ENCODE data around the gene SLC22A12. TPM values are rescaled to one million over a fixed set of nuclear protein-coding genes. Genes with fewer than 3 reads are reported as not detected.

SLC22A12 gene
- total RNA-seq, 1 donor from 2014 or later = not detected

DNA sequence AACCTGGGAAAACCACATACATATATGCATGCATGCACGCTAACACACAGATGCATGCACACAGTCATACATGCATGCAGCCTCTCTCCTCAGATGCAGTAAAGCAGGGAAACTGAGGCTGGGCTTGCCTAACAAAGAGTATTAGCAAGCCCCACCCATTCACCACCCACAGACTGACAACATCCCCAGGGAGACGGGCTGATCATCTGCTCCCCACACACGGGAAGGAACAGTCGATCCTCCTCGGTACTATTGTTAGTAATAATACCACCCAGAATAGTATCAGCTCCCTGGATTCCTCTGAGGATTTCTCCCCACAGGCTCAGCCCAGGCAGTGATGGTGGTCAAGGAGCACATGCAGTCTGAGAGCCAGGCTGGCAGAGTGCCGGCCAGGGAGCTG lies 41.2 kb downstream of the SLC22A12 start:
- TF ChIP-seq, protein P1, sequence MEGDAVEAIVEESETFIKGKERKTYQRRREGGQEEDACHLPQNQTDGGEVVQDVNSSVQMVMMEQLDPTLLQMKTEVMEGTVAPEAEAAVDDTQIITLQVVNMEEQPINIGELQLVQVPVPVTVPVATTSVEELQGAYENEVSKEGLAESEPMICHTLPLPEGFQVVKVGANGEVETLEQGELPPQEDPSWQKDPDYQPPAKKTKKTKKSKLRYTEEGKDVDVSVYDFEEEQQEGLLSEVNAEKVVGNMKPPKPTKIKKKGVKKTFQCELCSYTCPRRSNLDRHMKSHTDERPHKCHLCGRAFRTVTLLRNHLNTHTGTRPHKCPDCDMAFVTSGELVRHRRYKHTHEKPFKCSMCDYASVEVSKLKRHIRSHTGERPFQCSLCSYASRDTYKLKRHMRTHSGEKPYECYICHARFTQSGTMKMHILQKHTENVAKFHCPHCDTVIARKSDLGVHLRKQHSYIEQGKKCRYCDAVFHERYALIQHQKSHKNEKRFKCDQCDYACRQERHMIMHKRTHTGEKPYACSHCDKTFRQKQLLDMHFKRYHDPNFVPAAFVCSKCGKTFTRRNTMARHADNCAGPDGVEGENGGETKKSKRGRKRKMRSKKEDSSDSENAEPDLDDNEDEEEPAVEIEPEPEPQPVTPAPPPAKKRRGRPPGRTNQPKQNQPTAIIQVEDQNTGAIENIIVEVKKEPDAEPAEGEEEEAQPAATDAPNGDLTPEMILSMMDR (IDR thresholded peaks at IDR 0.05; ENCODE audit: insufficient read depth, low read length, poor library complexity, severe bottlenecking) = no peak
- H3K27me3 ChIP-seq (ENCODE audit: control insufficient read depth, insufficient read depth, low read length) = peaks cover 43% of the 10 kb centered on the region
- no peaks in the 10 kb centered on the region for H3K36me3 ChIP-seq (ENCODE audit: control insufficient read depth, insufficient read depth, low read length)
- no peak overlapping the region for H3K4me3 ChIP-seq (ENCODE audit: low read depth, low read length)
- no peak for DNase-seq (ENCODE audit: low read depth)

- peaks cover 47% of the 10 kb centered on the region for H3K27me3 ChIP-seq (ENCODE audit: control insufficient read depth, insufficient read depth, low read length)
- H3K36me3 ChIP-seq (ENCODE audit: control insufficient read depth, insufficient read depth, low read length) = no peaks in the 10 kb centered on the region
- TF ChIP-seq, protein P1 (IDR thresholded peaks at IDR 0.05; ENCODE audit: insufficient read depth, low read length, poor library complexity, severe bottlenecking) = no peak
- no peak overlapping the region for H3K4me3 ChIP-seq (ENCODE audit: low read depth, low read length)
- DNase-seq (ENCODE audit: low read depth) = no peak
Observed at GRCh38 chr11:64632654-64633053, 41.6 kb downstream of the SLC22A12 start.

GRCh38 chr11:64633555-64634159 lies 42.6 kb downstream of the SLC22A12 start:
- Histone ChIP-seq H3K4me3 (ENCODE audit: low read depth, low read length) (no peak overlapping the region), H3K27me3 (ENCODE audit: control insufficient read depth, insufficient read depth, low read length) (peaks cover 53% of the 10 kb centered on the region), H3K36me3 (ENCODE audit: control insufficient read depth, insufficient read depth, low read length) (no peaks in the 10 kb centered on the region)
- TF ChIP-seq, protein P1 (IDR thresholded peaks at IDR 0.05; ENCODE audit: insufficient read depth, low read length, poor library complexity, severe bottlenecking) = no peak
- DNase-seq (ENCODE audit: low read depth) = no peak

DNA sequence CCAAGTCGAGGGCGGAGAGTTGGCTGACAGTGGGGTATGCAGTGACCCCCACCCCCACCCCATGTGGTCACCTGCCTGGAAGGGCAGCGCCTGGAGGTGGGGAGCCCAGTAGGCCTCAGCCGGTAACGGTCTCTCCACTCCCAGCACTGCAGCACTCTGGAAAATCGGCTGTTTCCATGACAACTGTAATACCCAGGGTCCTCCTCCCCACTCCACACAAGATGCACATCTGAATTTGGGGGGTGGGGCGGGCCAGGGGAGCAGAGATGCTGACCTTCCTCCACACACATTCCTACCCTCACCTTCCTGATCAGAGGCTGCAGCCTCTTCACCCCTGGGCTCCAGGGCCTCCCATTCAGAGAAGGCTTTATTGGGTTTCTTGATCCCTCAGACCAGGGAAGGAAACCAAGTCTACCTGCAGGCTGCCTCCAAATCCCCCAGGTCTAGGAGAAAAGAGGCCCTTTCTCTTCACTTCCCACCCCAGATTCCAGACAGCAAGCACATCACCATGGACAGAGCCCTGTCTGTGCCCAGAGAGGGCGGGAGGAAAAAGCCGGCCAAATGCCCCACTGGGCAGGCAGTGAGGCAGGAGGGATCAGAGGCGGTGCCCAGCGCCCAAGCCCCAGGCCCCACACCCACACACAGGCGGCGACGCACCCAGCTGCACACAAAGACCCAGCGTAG lies 46.5 kb downstream of the SLC22A12 start:
- no peak overlapping the region for H3K4me3 ChIP-seq (ENCODE audit: low read depth, low read length)
- TF ChIP-seq, protein P1 (IDR thresholded peaks at IDR 0.05; ENCODE audit: insufficient read depth, low read length, poor library complexity, severe bottlenecking) = no peak
- H3K36me3 ChIP-seq (ENCODE audit: control insufficient read depth, insufficient read depth, low read length) = no peaks in the 10 kb centered on the region
- no peak for DNase-seq (ENCODE audit: low read depth)
- H3K27me3 ChIP-seq (ENCODE audit: control insufficient read depth, insufficient read depth, low read length) = peaks cover 76% of the 10 kb centered on the region

DNA sequence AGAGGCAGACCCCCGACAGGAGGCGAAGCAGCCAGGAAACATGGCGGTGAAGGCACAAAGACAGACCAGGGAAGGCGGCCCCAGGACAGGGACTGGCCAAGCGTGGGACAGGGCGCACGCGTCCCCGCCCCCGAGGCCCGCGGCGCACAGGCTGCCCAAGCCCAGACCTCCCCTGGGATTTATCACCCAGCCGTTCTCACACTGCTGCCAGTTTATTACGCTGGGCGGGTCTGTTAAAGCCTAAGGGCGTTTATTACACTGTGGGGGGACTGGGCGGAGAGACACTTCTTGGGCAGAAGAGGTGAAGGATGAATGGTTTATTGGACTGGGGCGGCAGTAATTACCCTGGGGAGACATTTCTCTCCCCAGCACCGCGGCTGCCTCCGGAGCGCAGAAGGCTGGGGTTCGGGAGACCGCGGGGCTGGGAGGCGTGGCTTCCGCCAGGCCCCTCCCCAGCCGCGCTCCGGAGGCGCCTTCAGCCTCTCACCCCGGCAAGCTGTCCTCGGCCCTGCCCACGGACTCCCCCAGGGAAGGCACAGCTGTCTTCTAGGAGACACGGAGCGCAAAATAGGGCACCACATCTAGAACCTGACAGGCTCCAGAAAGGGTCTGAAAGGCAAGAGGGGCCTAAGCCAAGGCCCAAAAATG lies 47.1 kb downstream of the SLC22A12 start:
- no peak for DNase-seq (ENCODE audit: low read depth)
- H3K4me3 ChIP-seq (ENCODE audit: low read depth, low read length) = no peak overlapping the region
- no peaks in the 10 kb centered on the region for H3K36me3 ChIP-seq (ENCODE audit: control insufficient read depth, insufficient read depth, low read length)
- H3K27me3 ChIP-seq (ENCODE audit: control insufficient read depth, insufficient read depth, low read length) = peaks cover 78% of the 10 kb centered on the region
- TF ChIP-seq, protein P1 (IDR thresholded peaks at IDR 0.05; ENCODE audit: insufficient read depth, low read length, poor library complexity, severe bottlenecking) = no peak

Data from kidney epithelial cell (primary cell).